Type B pancreatic cell (in vitro differentiated cells): ENCODE measurements around the gene CWC22. TPM values are rescaled to one million over a fixed set of nuclear protein-coding genes. Genes with fewer than 3 reads are reported as not detected.

Experiments used
- DNase-seq: peaks from one replicate; pipeline ENCODE4 v3.0.0; 2021; ENCODE audit warnings: mixed read lengths; ENCODE audit not compliant: unreplicated experiment; ENCODE audit errors: extremely low spot score
- H3K27ac Mint-ChIP-seq: 2 replicates; pipeline ENCODE4 v1.8.0; 2021; ENCODE audit warnings: mild to moderate bottlenecking, mixed read lengths
- H3K27me3 Mint-ChIP-seq: 2 replicates; pipeline ENCODE4 v1.8.0; 2021; ENCODE audit warnings: mixed read lengths
- H3K36me3 Mint-ChIP-seq: 2 replicates; pipeline ENCODE4 v1.8.0; 2021; ENCODE audit warnings: mixed read lengths
- H3K4me1 Mint-ChIP-seq: one replicate; pipeline ENCODE4 v1.8.0; 2021; ENCODE audit warnings: mixed read lengths; ENCODE audit not compliant: unreplicated experiment
- H3K4me3 Mint-ChIP-seq: 2 replicates; pipeline ENCODE4 v1.8.0; 2021; ENCODE audit warnings: mild to moderate bottlenecking, mixed read lengths
- H3K9me3 Mint-ChIP-seq: 2 replicates; pipeline ENCODE4 v1.8.0; 2021; ENCODE audit warnings: mixed read lengths
- CTCF ChIP-seq: fragments of 200-600 bp; sonication (generic); conservative IDR thresholded peaks from 2 replicates; pipeline ENCODE4 v1.5.0; 2021; ENCODE audit warnings: antibody characterized with exemption, mild to moderate bottlenecking
- total RNA-seq: library from RNA; stranded (reverse); gene quantifications from 2 replicates; pipeline ENCODE4 v1.2.1, GENCODE V29; 2021; ENCODE audit warnings: low replicate concordance

Gene CWC22
- total RNA-seq, 1 donor from 2014 or later, result 21.8 TPM

- Mint-ChIP-seq H3K4me1 (no peaks in the 10 kb centered on the region), H3K36me3 (no peaks in the 10 kb centered on the region), H3K27me3 (no peaks in the 10 kb centered on the region), H3K4me3 (no peak overlapping the region), H3K27ac (no peak overlapping the region), H3K9me3 (no peaks in the 10 kb centered on the region)
- TF ChIP-seq CTCF, result no peak
- DNase-seq, result no peak
Measured at GRCh38 chr2:180046202-180046601, 39.1 kb upstream of the CWC22 start.

DNA sequence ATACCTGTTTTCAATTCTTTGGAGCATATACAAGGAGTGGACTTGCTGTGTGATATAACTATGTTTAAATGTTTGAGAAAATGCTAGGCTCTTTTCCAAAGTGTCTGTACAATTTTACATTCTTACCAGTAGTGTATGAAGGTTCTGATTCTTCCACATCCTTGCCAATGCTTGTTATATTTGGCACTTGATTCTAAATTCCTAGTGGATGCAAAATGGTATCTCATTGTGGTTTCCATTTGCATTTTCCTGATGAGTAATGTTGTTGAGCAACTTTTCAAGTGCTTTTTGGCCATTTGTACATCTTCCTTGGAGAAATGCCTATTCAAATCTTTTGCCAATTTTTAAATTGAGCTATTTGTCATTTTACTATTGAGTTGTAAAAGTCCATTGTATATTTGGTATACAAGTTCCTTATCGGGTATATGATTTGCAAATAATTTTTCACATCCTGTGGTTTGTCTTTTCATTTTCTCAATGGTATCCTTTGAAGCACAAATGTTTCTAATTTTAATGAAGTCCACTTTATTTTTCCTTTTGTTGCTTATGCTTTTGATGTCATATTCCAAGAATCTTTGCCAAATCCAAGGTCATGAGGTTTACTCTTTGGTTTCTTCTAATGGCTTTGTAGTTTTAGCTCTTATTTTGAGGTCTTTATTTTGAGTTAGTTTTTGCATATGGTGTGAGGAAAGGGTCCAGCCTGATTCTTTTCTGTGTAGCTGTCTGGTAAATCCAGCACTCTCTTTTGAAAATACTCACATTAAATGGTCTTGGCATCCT, 33.2 kb upstream of the CWC22 start:
- Mint-ChIP-seq H3K36me3 (no peaks in the 10 kb centered on the region), H3K9me3 (no peaks in the 10 kb centered on the region), H3K4me1 (no peaks in the 10 kb centered on the region), H3K27me3 (no peaks in the 10 kb centered on the region), H3K27ac (no peak overlapping the region), H3K4me3 (no peak overlapping the region)
- DNase-seq, result no peak
- TF ChIP-seq CTCF, result no peak

GRCh38 chr2:180038997-180039396, 31.9 kb upstream of the CWC22 start:
- no peaks in the 10 kb centered on the region for H3K9me3 Mint-ChIP-seq
- H3K4me1 Mint-ChIP-seq, result no peaks in the 10 kb centered on the region
- no peak for TF ChIP-seq CTCF
- no peak for DNase-seq
- H3K36me3 Mint-ChIP-seq, result no peaks in the 10 kb centered on the region
- H3K27me3 Mint-ChIP-seq, result no peaks in the 10 kb centered on the region
- H3K27ac Mint-ChIP-seq, result no peak overlapping the region
- H3K4me3 Mint-ChIP-seq, result no peak overlapping the region

DNA sequence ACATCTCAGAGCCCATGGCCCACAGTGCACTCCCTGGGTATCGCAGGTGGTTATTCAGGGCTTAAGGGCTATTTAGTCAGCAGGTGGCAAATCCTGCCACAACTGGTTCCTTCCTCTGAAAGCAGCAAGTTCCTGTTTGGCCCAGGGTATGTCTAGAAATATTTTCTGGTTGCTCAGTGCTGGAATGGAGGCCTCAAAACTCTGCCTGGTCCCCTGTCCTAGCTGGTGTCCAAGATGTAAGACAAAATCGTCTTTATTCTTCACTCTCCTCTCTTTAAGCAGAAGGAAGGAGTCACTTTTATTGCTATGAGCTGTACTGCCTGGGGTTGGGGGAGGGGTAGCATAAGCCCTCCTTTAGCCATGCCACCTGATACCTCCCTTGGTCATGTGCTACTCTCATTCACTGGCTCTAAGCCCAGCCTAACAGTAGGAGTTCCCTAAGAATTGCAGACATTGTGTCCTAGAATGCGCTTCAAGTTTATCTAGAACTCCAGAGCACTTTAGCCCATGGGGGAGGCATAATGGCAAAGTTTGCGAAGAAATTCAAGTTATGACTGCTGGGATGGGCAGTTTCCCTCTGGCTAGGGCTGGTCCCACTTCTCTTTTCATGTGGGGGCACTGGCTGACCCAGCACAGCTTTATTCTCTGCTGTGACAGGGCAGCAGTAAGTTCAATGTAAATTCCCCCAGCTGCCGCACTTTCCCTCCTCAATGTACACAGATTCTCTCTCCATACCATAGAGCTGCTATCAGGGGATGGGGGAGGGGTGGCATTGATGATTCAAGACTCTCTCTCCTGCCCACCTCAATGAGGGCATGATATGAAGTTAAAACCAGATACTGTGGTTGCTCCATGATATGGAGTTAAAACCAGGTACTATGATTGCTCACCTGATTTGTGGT, 27.1 kb upstream of the CWC22 start:
- no peaks in the 10 kb centered on the region for H3K36me3 Mint-ChIP-seq
- H3K4me1 Mint-ChIP-seq, result no peaks in the 10 kb centered on the region
- no peak overlapping the region for H3K4me3 Mint-ChIP-seq
- DNase-seq, result no peak
- TF ChIP-seq CTCF, result no peak
- H3K27ac Mint-ChIP-seq, result peak overlapping the region; percentile 65
- peaks cover 4% of the 10 kb centered on the region for H3K9me3 Mint-ChIP-seq
- no peaks in the 10 kb centered on the region for H3K27me3 Mint-ChIP-seq

DNA sequence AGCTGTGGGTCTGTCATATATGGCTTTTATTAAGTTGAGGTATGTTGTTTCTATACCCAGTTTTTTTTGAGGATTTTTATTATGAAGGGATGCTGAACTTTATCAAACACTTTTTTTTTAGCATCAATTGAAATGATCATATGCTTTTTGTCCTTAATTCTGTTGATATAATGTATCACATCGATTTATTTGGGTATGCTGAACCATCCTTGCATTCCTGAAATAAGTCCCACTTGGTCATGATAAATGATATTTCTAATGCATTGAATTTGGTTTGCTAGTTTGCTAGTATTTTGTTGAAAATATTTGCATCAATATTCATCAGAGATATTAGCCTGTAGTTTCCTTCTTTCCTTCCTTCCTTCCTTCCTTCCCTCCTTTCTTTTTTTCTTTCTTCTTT, 22.5 kb upstream of the CWC22 start:
- Mint-ChIP-seq H3K9me3 (peaks cover 4% of the 10 kb centered on the region), H3K36me3 (no peaks in the 10 kb centered on the region), H3K4me3 (no peak overlapping the region), H3K27me3 (no peaks in the 10 kb centered on the region), H3K4me1 (no peaks in the 10 kb centered on the region), H3K27ac (no peak overlapping the region)
- no peak for DNase-seq
- no peak for TF ChIP-seq CTCF
